CD4-positive, CD25-positive, alpha-beta regulatory T cell (primary cell): Measurements from ENCODE around the gene UBE2L5. TPM values are rescaled to one million over a fixed set of nuclear protein-coding genes. Genes with fewer than 3 reads are reported as not detected.

Experiments
- ATAC-seq, 2 donors: fragments of 150-1000 bp; cut with Tn5 transposase; one replicate each; pipeline ENCODE4 v1.10.0; 2021; ENCODE audit warnings: low read depth in 2 of 2, moderate number of reproducible peaks in 2 of 2, moderate library complexity in 1 of 2
- DNase-seq, 3 donors: peaks; one replicate each; pipeline versions ENCODE4 v3.0.0 to v3.0.0-alpha.2; 2012 to 2022; ENCODE audit warnings: mixed read lengths in 1 of 3
- H3K27ac ChIP-seq: one replicate; pipeline ENCODE4 v1.7.0; 2013; ENCODE audit warnings: mild to moderate bottlenecking, low read length; ENCODE audit not compliant: insufficient read depth, poor library complexity, severe bottlenecking
- H3K27me3 ChIP-seq: one replicate; pipeline ENCODE4 v1.7.0; 2013; ENCODE audit warnings: low read length; ENCODE audit not compliant: control insufficient read depth, insufficient read depth
- H3K36me3 ChIP-seq: one replicate; pipeline ENCODE4 v1.7.0; 2013; ENCODE audit warnings: mild to moderate bottlenecking, low read length, moderate library complexity; ENCODE audit not compliant: control insufficient read depth, insufficient read depth
- H3K4me1 ChIP-seq: 2 replicates; pipeline ENCODE4 v1.7.0; 2013; ENCODE audit warnings: mild to moderate bottlenecking, low read length; ENCODE audit not compliant: insufficient read depth, control insufficient read depth, poor library complexity, severe bottlenecking
- H3K4me3 ChIP-seq: one replicate; pipeline ENCODE4 v1.7.0; 2013; ENCODE audit warnings: low read depth, mild to moderate bottlenecking, low read length, moderate library complexity
- H3K9me3 ChIP-seq, 2 experiments: 1 replicate in 1 of 2; 2 replicates in 1 of 2; pipeline ENCODE4 v1.7.0; 2013; ENCODE audit warnings: low read length in 2 of 2, mild to moderate bottlenecking in 1 of 2, moderate library complexity in 1 of 2; ENCODE audit not compliant: control insufficient read depth in 2 of 2
- H3K27ac Mint-ChIP-seq, 3 donors: one replicate each; pipeline ENCODE4 v1.8.0; 2020 to 2022; ENCODE audit warnings: mild to moderate bottlenecking in 3 of 3, mixed read lengths in 3 of 3, moderate library complexity in 2 of 3
- H3K27me3 Mint-ChIP-seq: one replicate; pipeline ENCODE4 v1.8.0; 2022; ENCODE audit warnings: mild to moderate bottlenecking, mixed read lengths
- H3K36me3 Mint-ChIP-seq: one replicate; pipeline ENCODE4 v1.8.0; 2020; ENCODE audit warnings: mixed read lengths
- H3K4me1 Mint-ChIP-seq, 4 donors: one replicate each; pipeline ENCODE4 v1.8.0; 2020 to 2022; ENCODE audit warnings: mixed read lengths in 4 of 4, mild to moderate bottlenecking in 1 of 4
- H3K4me3 Mint-ChIP-seq, 4 donors: one replicate each; pipeline ENCODE4 v1.8.0; 2020 to 2022; ENCODE audit warnings: mild to moderate bottlenecking in 4 of 4, mixed read lengths in 4 of 4, moderate library complexity in 3 of 4
- H3K9me3 Mint-ChIP-seq, 7 donors: one replicate each; pipeline ENCODE4 v1.8.0; 2020 to 2022; ENCODE audit warnings: mixed read lengths in 7 of 7, mild to moderate bottlenecking in 3 of 7, moderate library complexity in 2 of 7
- polyA plus RNA-seq, 4 donors: library from polyadenylated mRNA; unstranded; fragments of 300-500 nt; fragmentation: Illumina TruSeq; gene quantifications; one replicate each; pipeline ENCODE4 v1.2.3, GENCODE V29; 2021
- total RNA-seq: library from RNA; stranded (reverse); gene quantifications from one replicate; pipeline ENCODE4 v1.2.3, GENCODE V29; 2022

UBE2L5 gene
- not detected for total RNA-seq
- polyA plus RNA-seq: not detected

DNA sequence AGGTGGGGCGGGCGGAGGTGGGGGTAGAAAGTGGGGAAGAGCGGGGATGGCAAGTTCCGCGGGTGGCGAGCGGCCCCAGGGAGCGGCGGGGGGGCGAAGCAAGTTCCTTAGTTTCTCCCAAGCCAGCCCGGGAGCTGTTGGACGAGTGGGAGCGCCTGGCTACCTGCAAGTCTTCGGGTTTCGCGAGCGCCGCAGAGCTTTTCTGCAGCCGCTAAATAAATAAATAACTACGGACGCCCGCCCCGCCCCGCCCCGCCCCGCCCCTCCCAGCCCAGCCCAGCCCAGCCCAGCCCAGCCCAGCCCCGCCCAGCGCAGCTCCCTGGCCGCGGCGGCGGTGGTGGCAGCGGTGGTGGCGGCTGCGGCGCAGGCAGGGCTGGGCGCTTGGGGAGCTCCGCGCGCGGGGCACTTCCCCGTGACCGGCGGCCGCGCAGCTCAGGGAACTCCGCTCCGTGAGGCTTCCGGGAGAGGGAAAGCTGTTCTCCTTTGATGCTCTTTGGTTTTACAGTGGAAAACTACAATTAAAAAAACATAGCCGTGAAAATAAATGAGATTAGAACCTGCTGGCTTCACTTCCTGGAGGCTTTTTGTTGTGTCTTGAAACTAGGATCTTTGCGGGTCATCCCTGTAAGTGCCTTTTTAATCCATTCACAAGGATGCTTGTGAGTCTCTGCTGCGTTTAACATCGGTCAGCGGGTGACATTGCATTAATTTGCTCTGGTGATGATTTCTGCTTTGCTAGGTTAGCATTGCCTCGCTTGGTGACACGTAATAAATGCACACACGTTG, at the start of gene UBE2L5:
TSS of gene UBE2L5 (plus strand) at position 440 of the 786 bp plus-strand sequence. CDS start 5,498 bp downstream, outside the sequence.
- DNase-seq: peak; percentile 64 to 71 (median 65)
- Histone ChIP-seq H3K4me1 (peaks cover 6% of the 10 kb centered on the region), H3K27ac (peak within 1 kb of the TSS; percentile 51), H3K9me3 (no peaks in the 10 kb centered on the region), H3K27me3 (no peaks in the 10 kb centered on the region), H3K4me3 (peak within 1 kb of the TSS; percentile 74), H3K36me3 (no peaks in the 10 kb centered on the region)
- H3K27ac Mint-ChIP-seq: peak within 1 kb of the TSS; percentile 63 to 99 (median 88)
- H3K9me3 Mint-ChIP-seq: no peaks in the 10 kb centered on the region
- H3K4me1 Mint-ChIP-seq: peaks cover 5 to 40% (median 19%) of the 10 kb centered on the region in 4 donors
- peak; percentile 84 to 92 for ATAC-seq
- H3K27me3 Mint-ChIP-seq: peaks cover 6% of the 10 kb centered on the region
- H3K4me3 Mint-ChIP-seq: peak within 1 kb of the TSS; percentile 87 to 96 (median 90)
- no peaks in the 10 kb centered on the region for H3K36me3 Mint-ChIP-seq

GRCh38 chr13:30373727-30374126, 48.6 kb upstream of the UBE2L5 start:
- Histone ChIP-seq H3K4me3 (peak overlapping the region; percentile 94), H3K4me1 (peaks cover 98% of the 10 kb centered on the region), H3K27ac (peak overlapping the region; percentile 85), H3K9me3 (no peaks in the 10 kb centered on the region), H3K27me3 (no peaks in the 10 kb centered on the region), H3K36me3 (peaks cover 12% of the 10 kb centered on the region)
- Mint-ChIP-seq H3K4me1 (peaks cover 25 to 97% (median 72%) of the 10 kb centered on the region in 4 donors), H3K36me3 (peaks cover 18% of the 10 kb centered on the region), H3K27me3 (peaks cover 9% of the 10 kb centered on the region), H3K4me3 (peak overlapping the region; percentile 92 to 94 (median 93)), H3K9me3 (peaks cover 0 to 1% (median 0%) of the 10 kb centered on the region in 7 donors), H3K27ac (peak overlapping the region; percentile 96 to 99 (median 99))
- ATAC-seq: no peak
- peak in 2 of 3 donors; percentile 38 to 70 for DNase-seq

DNA sequence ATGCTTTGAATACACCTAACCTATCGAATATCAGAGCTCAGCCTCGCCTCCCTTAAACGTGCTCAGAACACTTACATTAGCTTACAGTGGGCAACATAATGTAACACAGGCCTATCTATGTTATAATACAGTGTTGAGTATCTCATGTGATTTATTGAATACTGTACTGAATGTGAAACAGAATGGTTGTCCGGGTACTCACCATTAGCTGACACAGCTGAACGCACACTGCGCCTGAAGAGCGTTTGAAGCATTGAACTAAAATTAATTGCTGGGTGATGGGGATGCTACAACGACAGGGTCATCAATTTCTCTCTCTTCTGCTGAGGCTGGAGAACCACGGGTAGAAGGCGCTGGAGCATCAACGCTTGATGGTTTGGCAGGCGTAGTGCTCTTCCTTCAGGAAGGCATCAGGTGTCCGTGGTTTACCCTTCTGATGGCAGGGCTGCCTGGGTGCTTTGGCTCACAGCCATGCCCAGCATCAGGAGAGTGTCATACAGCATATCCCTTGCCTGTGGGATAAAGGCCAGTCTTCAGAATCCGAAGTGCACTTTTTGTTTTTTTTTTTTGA, 46.9 kb upstream of the UBE2L5 start:
- peaks cover 6% of the 10 kb centered on the region for H3K36me3 Mint-ChIP-seq
- peaks cover 0 to under 1% (median 0%) of the 10 kb centered on the region in 7 donors for H3K9me3 Mint-ChIP-seq
- Histone ChIP-seq H3K27ac (peak overlapping the region; percentile 85), H3K36me3 (no peaks in the 10 kb centered on the region), H3K9me3 (no peaks in the 10 kb centered on the region), H3K4me1 (peaks cover 86% of the 10 kb centered on the region), H3K4me3 (peak overlapping the region; percentile 94), H3K27me3 (no peaks in the 10 kb centered on the region)
- no peak for ATAC-seq
- H3K27me3 Mint-ChIP-seq: peaks cover 9% of the 10 kb centered on the region
- H3K4me1 Mint-ChIP-seq: peaks cover 34 to 93% (median 69%) of the 10 kb centered on the region in 4 donors
- no peak for DNase-seq
- H3K4me3 Mint-ChIP-seq: peak overlapping the region; percentile 92 to 94 (median 93)
- peak overlapping the region; percentile 94 to 99 (median 96) for H3K27ac Mint-ChIP-seq

DNA sequence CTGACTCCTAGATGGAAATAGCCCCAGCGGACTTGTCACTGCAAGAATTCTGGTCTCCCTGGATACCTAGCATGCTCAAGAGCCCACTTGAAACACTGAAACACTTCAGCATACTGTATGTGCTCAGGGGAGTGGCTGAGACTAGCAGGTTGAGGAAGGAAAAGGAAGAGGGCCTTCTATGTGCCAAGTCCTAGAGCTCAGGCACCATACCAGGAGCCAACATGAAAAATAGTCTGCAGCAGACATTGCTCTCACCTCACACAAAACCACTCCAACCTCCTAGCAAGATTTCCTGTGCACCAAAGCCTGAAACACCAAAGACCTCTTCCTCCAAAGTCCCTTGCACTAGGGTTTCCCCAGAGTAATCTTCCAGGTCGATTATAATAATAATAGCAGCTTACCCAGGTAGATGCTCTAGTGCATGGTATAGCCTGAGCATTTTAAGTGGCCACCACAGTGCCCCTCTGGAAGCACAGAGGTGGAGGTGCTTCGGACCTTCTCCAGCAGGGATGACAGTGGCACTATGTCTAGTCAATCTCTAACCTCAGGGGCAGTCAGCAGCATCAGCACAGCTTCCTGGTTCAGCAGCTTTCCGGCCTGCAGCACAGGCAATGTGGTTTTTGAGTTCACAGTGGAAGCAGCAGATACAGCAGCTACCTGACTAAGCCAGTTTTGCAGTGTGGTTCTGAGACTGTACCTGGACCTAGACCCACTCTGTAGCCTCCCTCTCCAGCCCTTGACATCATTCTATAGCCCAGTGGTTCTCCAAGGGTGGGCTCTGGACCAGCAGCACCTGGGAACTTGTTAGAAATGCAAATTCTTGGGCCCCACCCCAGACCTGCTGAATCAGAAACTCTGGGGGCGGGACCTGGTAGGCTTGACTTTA, 45.6 kb upstream of the UBE2L5 start:
- Mint-ChIP-seq H3K36me3 (peaks cover 3% of the 10 kb centered on the region), H3K4me3 (peak overlapping the region; percentile 92 to 94 (median 93)), H3K27ac (peak overlapping the region; percentile 94 to 99 (median 96)), H3K4me1 (peaks cover 28 to 80% (median 59%) of the 10 kb centered on the region in 4 donors), H3K9me3 (no peaks in the 10 kb centered on the region), H3K27me3 (peaks cover 9% of the 10 kb centered on the region)
- Histone ChIP-seq H3K27ac (peak overlapping the region; percentile 85), H3K27me3 (no peaks in the 10 kb centered on the region), H3K36me3 (no peaks in the 10 kb centered on the region), H3K9me3 (no peaks in the 10 kb centered on the region), H3K4me3 (peak overlapping the region; percentile 94), H3K4me1 (peaks cover 73% of the 10 kb centered on the region)
- DNase-seq (peak; percentile 57 to 90 (median 77)), ATAC-seq (peak; percentile 79 to 80)

GRCh38 chr13:30377312-30377685, 45.0 kb upstream of the UBE2L5 start:
- Mint-ChIP-seq H3K36me3 (peaks cover 3% of the 10 kb centered on the region), H3K27me3 (peaks cover 9% of the 10 kb centered on the region), H3K4me1 (peaks cover 33 to 75% (median 55%) of the 10 kb centered on the region in 4 donors), H3K27ac (peak overlapping the region; percentile 94 to 99 (median 96)), H3K4me3 (peak overlapping the region in 3 of 4 donors; percentile 92 to 94 (median 92)), H3K9me3 (no peaks in the 10 kb centered on the region)
- Histone ChIP-seq H3K4me3 (peak overlapping the region; percentile 94), H3K9me3 (no peaks in the 10 kb centered on the region), H3K36me3 (no peaks in the 10 kb centered on the region), H3K4me1 (peaks cover 67% of the 10 kb centered on the region), H3K27ac (peak overlapping the region; percentile 85), H3K27me3 (no peaks in the 10 kb centered on the region)
- no peak for DNase-seq
- ATAC-seq: no peak

- H3K27me3 ChIP-seq: no peaks in the 10 kb centered on the region
- Mint-ChIP-seq H3K36me3 (peaks cover 2% of the 10 kb centered on the region), H3K4me1 (peaks cover 32 to 73% (median 46%) of the 10 kb centered on the region in 4 donors), H3K9me3 (no peaks in the 10 kb centered on the region), H3K27me3 (peaks cover 9% of the 10 kb centered on the region), H3K4me3 (peak overlapping the region in 1 of 4 donors; percentile 28), H3K27ac (peak overlapping the region in 2 of 3 donors; percentile 42 to 67)
- DNase-seq (no peak), ATAC-seq (no peak)
- peaks cover 58% of the 10 kb centered on the region for H3K4me1 ChIP-seq
- H3K36me3 ChIP-seq: no peaks in the 10 kb centered on the region
- peak overlapping the region; percentile 85 for H3K27ac ChIP-seq
- no peak overlapping the region for H3K4me3 ChIP-seq
- no peaks in the 10 kb centered on the region for H3K9me3 ChIP-seq
Measured at GRCh38 chr13:30378191-30378590, 44.1 kb upstream of the UBE2L5 start.

DNA sequence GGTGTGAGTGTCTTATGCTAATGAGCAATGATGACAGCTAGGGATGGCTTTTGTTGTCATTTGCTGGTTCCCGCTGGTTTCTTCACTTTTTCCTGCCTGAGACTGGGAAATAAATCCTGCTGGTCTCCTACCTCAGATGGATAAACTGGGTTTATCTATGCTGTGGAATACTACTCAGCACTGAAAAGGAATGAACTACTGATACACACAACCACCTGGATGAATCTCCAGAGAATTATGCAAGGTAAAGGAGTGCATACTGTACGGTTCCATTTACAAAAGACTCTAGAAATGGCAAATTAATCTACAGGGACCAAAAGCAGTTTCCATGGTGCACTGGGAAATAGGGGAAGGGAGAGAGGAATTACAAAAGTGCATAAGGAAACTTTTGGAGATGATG, 41.2 kb upstream of the UBE2L5 start:
- peaks cover 30% of the 10 kb centered on the region for H3K4me1 ChIP-seq
- Mint-ChIP-seq H3K27me3 (peaks cover 4% of the 10 kb centered on the region), H3K36me3 (no peaks in the 10 kb centered on the region), H3K27ac (peak overlapping the region in 1 of 3 donors; percentile 32), H3K4me3 (no peak overlapping the region), H3K9me3 (no peaks in the 10 kb centered on the region), H3K4me1 (peaks cover 28 to 45% (median 29%) of the 10 kb centered on the region in 4 donors)
- ATAC-seq: no peak
- H3K4me3 ChIP-seq: no peak overlapping the region
- H3K27me3 ChIP-seq: no peaks in the 10 kb centered on the region
- no peak overlapping the region for H3K27ac ChIP-seq
- H3K9me3 ChIP-seq: no peaks in the 10 kb centered on the region
- no peak for DNase-seq
- H3K36me3 ChIP-seq: no peaks in the 10 kb centered on the region
